GM12892 (cell line): ENCODE measurements around the gene ADSS1.

Experiments used
- POLR2AphosphoS5 ChIP-seq: IDR thresholded peaks from 2 replicates; pipeline ENCODE4 v1.6.1; 2011; ENCODE audit warnings: low read depth, low read length, control low read depth
- TAF1 ChIP-seq: IDR thresholded peaks from 2 replicates; pipeline ENCODE4 v1.6.1; 2011; ENCODE audit warnings: low read depth, mild to moderate bottlenecking, control low read depth, low read length, borderline replicate concordance

GRCh38 chr14:104730487-104730886, 6.5 kb downstream of the ADSS1 start:
- TF ChIP-seq POLR2AphosphoS5 (no peak), TAF1 (no peak)
